Lung (tissue), 12 donors: ENCODE measurements around the gene MLF2. TPM values are rescaled to one million over a fixed set of nuclear protein-coding genes. Genes with fewer than 3 reads are reported as not detected.

ENCODE experiments used
- ATAC-seq: fragments of 200-7000 bp; cut with Tn5 transposase; one replicate; pipeline ENCODE4 v1.9.1; 2020; ENCODE audit warnings: moderate number of reproducible peaks; ENCODE audit not compliant: insufficient read depth, low FRiP score
- DNase-seq, 3 donors: peaks; one replicate each; pipeline ENCODE4 v3.0.0-alpha.2; 2013 to 2017
- H3K27ac ChIP-seq, 2 donors: one replicate each; pipeline ENCODE4 v1.5.1; 2013; ENCODE audit warnings: mild to moderate bottlenecking in 2 of 2, moderate library complexity in 2 of 2, control low read depth in 1 of 2, inconsistent platforms in 1 of 2, low read depth in 1 of 2, low read length in 1 of 2
- H3K27me3 ChIP-seq, 3 donors: one replicate each; pipeline ENCODE4 v1.5.1; 2013; ENCODE audit warnings: low read length in 2 of 3; ENCODE audit not compliant: control insufficient read depth in 3 of 3, insufficient read depth in 3 of 3
- H3K36me3 ChIP-seq, 4 donors: one replicate each; pipeline ENCODE4 v1.5.1; 2013; ENCODE audit warnings: low read length in 4 of 4, mild to moderate bottlenecking in 1 of 4, moderate library complexity in 1 of 4; ENCODE audit not compliant: control insufficient read depth in 4 of 4, insufficient read depth in 4 of 4
- H3K4me1 ChIP-seq, 5 donors: one replicate each; pipeline ENCODE4 v1.5.1; 2013; ENCODE audit warnings: low read length in 5 of 5, mild to moderate bottlenecking in 2 of 5, moderate library complexity in 1 of 5; ENCODE audit not compliant: control insufficient read depth in 5 of 5, insufficient read depth in 5 of 5
- H3K4me3 ChIP-seq: one replicate; pipeline ENCODE4 v1.5.1; 2013; ENCODE audit warnings: mild to moderate bottlenecking, control low read depth, moderate library complexity
- H3K9ac ChIP-seq, 2 donors: one replicate each; pipeline ENCODE4 v1.5.1; 2013; ENCODE audit warnings: low read length in 2 of 2, control low read depth in 1 of 2; ENCODE audit not compliant: insufficient read depth in 1 of 2
- H3K9me3 ChIP-seq, 4 donors: one replicate each; pipeline ENCODE4 v1.5.1; 2013; ENCODE audit warnings: low read length in 3 of 4, mild to moderate bottlenecking in 1 of 4, moderate library complexity in 1 of 4; ENCODE audit not compliant: control insufficient read depth in 4 of 4, insufficient read depth in 3 of 4
- CTCF ChIP-seq: IDR thresholded peaks from 2 replicates; pipeline ENCODE4 v1.5.1; 2012; ENCODE audit warnings: mild to moderate bottlenecking; ENCODE audit errors: control extremely low read depth, extremely low read depth
- WGBS, 2 donors: extraction: QIAGEN DNeasy Blood & Tissue Kit; methylation state at CpG; one replicate each; pipeline ENCODE4 v1.1.7; 2013; 5-methylcytosine and 5-hydroxymethylcytosine counted together
- polyA plus RNA-seq, 2 donors: library from polyadenylated mRNA; stranded (reverse); fragments of 200-250 nt; gene quantifications; one replicate each; pipeline ENCODE4 v1.2.1, GENCODE V29; 2013
- total RNA-seq, 2 donors: library from RNA; depleted of rRNA in 1 of 2; stranded (reverse); fragments of >200 nt in 1 of 2; gene quantifications; one replicate each; pipeline ENCODE4 v1.2.1, GENCODE V29; 2014 to 2021
- donor health status: control.
- donor health status: control.
- donor health status: Bipolar disorder and iron deficiency.
- donor health status: healthy.
- donor health status: DM: yes; HTN: yes; CAD: no.

MLF2 gene
- total and polyA plus RNA-seq, 4 donors = 95.9 to 171 (median 164) TPM

DNA sequence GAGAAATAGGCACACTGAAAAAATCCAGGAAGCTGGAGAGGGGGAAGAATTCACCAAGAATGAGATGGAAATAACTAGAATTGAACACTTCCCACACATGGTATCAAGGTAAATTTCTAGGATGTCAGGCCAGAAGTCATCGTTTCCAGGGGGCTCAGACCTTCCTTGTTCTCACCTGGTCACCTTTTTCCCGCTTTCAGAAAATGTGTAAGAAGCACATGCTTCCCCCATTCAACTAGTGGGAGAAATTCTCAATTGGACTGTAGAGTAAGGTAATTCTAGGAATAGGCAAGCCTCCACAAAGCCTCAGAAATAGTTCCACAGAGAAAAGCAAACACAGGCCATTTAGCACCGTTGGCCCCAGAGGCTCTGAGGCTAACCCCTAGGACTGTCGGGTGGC is 10.4 kb upstream of the MLF2 start:
- Histone ChIP-seq H3K27ac (peak overlapping the region; percentile 63 to 66), H3K9ac (peak overlapping the region in 1 of 2 donors; percentile 76), H3K36me3 (peaks cover 0 to 5% (median 0%) of the 10 kb centered on the region in 4 donors), H3K9me3 (no peaks in the 10 kb centered on the region), H3K4me1 (peaks cover 9 to 44% (median 32%) of the 10 kb centered on the region in 5 donors), H3K27me3 (no peaks in the 10 kb centered on the region), H3K4me3 (no peak overlapping the region)
- ATAC-seq (no peak), DNase-seq (no peak)
- WGBS, 2 donors = 60 to 71% methylated on average over 4 of the region's 4 CpGs
- TF ChIP-seq CTCF = no peak

DNA sequence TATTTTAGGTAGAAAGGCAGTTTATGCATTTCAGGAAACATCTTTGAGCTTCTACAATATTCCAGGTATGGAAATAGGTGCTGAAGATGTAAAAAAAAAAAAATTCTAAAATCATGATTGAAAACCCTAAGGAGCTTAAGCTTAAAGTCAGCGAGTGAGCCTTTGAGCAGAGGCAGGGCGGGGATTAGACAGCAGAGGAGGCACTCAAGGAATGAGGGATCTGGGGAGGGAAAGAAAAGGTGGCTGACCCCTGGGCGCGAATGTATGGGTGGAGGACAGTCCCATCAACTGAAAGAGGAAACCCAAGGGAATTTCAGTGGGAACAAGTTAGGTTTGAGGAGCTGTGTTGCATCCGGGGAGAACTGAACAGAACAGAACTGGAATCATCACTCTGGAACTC is 6.8 kb upstream of the MLF2 start:
- Histone ChIP-seq H3K4me3 (no peak overlapping the region), H3K9ac (no peak overlapping the region), H3K9me3 (no peaks in the 10 kb centered on the region), H3K4me1 (peaks cover 0 to 35% (median 27%) of the 10 kb centered on the region in 5 donors), H3K36me3 (no peaks in the 10 kb centered on the region), H3K27me3 (no peaks in the 10 kb centered on the region), H3K27ac (no peak overlapping the region)
- no peak for ATAC-seq
- whole genome bisulfite sequencing, 2 donors = 85 to 93% methylated on average over 5 of the region's 5 CpGs
- TF ChIP-seq CTCF = no peak
- DNase-seq = no peak

DNA sequence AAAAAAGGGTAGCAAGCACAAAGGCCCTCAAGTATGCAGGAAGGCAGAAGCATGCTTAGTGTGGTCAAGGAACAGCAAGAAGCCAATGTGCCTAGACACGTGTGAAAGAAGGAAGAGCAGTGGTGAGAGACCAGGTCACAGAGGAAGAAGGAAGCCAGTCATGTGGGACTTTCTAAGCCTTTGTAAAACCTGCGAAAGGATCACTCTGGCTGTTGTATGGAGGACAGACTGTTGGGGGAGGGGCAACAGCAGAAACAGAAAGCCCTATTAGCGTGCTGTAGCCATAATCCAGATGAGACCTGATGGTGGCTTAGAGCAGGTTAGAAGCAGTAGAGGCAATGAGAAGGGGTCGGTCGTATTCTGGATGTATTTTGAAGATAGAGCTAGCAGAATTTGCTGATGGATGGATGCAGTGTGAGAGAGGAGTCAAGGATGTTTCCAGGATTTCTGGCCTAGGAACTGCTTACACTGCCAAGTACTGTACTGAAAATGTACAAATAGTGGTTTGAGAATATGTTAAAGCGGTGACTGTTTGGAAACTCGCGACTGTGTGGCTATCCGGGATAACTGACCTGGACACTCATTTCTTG is 5.7 kb upstream of the MLF2 start:
- H3K9ac ChIP-seq = peak overlapping the region in 1 of 2 donors; percentile 8
- DNase-seq (peak in 2 of 3 donors; percentile 69 to 86), ATAC-seq (no peak)
- no peaks in the 10 kb centered on the region for H3K9me3 ChIP-seq
- H3K27me3 ChIP-seq = no peaks in the 10 kb centered on the region
- WGBS, 2 donors = 75 to 80% methylated on average over 9 of the region's 9 CpGs
- H3K4me3 ChIP-seq = no peak overlapping the region
- no peak for TF ChIP-seq CTCF
- peaks cover 0 to 36% (median 32%) of the 10 kb centered on the region in 5 donors for H3K4me1 ChIP-seq
- H3K36me3 ChIP-seq = no peaks in the 10 kb centered on the region
- H3K27ac ChIP-seq = no peak overlapping the region
